ENCODE data around the gene RBFOX2. TPM values are rescaled to one million over a fixed set of nuclear protein-coding genes. Genes with fewer than 3 reads are reported as not detected.

The RBFOX2 gene
- total RNA-seq, 2 experiments from 2014 or later: 54.3 to 78.7 TPM

DNA sequence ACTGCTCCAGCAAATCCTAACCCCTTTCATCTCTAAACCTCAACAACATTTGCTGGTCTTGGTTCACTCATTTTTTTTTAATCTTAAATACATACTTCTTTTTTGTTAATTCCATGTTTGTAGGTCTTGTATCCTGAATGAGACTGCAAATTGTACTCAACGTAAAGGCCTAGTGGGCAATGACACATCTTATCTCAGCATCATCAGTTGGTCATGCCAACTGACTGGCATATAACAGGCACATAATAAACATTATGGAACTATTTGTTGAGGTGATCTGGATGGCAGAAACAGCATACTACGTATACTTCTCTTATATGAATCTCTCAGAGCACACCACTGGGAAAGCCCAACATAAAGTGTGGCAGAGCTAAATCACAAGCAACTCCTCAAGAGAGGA lies 116.7 kb downstream of the RBFOX2 start:
- Histone ChIP-seq H3K4me1 (ENCODE audit: insufficient read depth, low read length, poor library complexity, severe bottlenecking) (peaks cover 73% of the 10 kb centered on the region), H4K20me1 (ENCODE audit: insufficient read depth, low read length) (no peaks in the 10 kb centered on the region), H3K4me3 (ENCODE audit: low read depth, low read length, poor library complexity, severe bottlenecking) (no peak overlapping the region), H3K4me2 (ENCODE audit: low read length) (peak overlapping the region; percentile 52; the same call in 1 of the 2 replicates), H3K36me3 (ENCODE audit: insufficient read depth, low read length) (peaks cover 12% of the 10 kb centered on the region), H3K27ac (ENCODE audit: low read depth, low read length, poor library complexity, severe bottlenecking) (peak overlapping the region; percentile 48), H2AFZ (ENCODE audit: low read length) (no peak overlapping the region), H3K9me3 (ENCODE audit: low read length) (no peaks in the 10 kb centered on the region; the same call in 1 of the 2 replicates), H3K9me2 (ENCODE audit: insufficient read depth, low read length) (no peaks in the 10 kb centered on the region), H3K79me2 (ENCODE audit: insufficient read depth, low read depth, low read length) (peaks cover 67% of the 10 kb centered on the region; the same call in 1 of the 2 replicates)
- ChIA-PET CTCF (ENCODE audit: unreplicated experiment) (no interaction called here), POLR2A (interaction anchor here (0.6 to 2.3 kb wide), 5 partner anchors 9 to 187 kb away, joined by 3 to 9 read pairs (median 6); no protein-coding TSS in a partner anchor)
- TF ChIP-seq EZH2phosphoT487 (IDR thresholded peaks at IDR 0.05; ENCODE audit: borderline replicate concordance, low read depth, low read length): no peak
- TF ChIP-seq, protein P1, sequence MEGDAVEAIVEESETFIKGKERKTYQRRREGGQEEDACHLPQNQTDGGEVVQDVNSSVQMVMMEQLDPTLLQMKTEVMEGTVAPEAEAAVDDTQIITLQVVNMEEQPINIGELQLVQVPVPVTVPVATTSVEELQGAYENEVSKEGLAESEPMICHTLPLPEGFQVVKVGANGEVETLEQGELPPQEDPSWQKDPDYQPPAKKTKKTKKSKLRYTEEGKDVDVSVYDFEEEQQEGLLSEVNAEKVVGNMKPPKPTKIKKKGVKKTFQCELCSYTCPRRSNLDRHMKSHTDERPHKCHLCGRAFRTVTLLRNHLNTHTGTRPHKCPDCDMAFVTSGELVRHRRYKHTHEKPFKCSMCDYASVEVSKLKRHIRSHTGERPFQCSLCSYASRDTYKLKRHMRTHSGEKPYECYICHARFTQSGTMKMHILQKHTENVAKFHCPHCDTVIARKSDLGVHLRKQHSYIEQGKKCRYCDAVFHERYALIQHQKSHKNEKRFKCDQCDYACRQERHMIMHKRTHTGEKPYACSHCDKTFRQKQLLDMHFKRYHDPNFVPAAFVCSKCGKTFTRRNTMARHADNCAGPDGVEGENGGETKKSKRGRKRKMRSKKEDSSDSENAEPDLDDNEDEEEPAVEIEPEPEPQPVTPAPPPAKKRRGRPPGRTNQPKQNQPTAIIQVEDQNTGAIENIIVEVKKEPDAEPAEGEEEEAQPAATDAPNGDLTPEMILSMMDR (conservative IDR thresholded peaks at IDR 0.05; ENCODE audit: low read length): no peak
- intact Hi-C loops (cut with micrococcal nuclease; ENCODE audit: unreplicated experiment): loop anchor here (10.0 kb wide), 1 partner anchor 557 kb away; no protein-coding TSS in a partner anchor
- no TSS peak for BruUV-seq (replicated peaks)
- no peak for DNase-seq (ENCODE audit: low spot score)

DNA sequence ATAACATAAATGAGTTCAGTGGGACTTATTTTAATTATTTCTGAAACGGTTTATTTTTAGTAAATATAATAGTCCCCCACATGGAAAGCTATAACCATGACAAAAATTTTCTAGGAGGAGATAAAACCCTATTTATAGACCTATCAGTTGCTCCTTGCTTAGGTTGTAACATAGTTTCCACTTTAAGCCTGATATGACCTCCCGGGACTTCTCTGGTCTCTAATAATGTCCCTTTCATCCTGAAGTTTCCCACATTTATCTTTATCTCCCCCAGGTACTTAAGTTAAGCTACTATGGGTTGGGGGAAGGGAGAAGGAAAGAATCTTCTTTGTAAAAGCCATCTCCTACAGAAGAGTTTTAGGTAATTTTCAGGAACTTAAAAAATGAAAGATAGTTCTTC lies 117.7 kb downstream of the RBFOX2 start:
- H2AFZ ChIP-seq (ENCODE audit: low read length): no peak overlapping the region
- H3K27ac ChIP-seq (ENCODE audit: low read depth, low read length, poor library complexity, severe bottlenecking): no peak overlapping the region
- H3K79me2 ChIP-seq (ENCODE audit: insufficient read depth, low read depth, low read length): peaks cover 72% of the 10 kb centered on the region; the same call in 1 of the 2 replicates
- H3K9me3 ChIP-seq (ENCODE audit: low read length): no peaks in the 10 kb centered on the region; the same call in 1 of the 2 replicates
- intact Hi-C loops (cut with micrococcal nuclease; ENCODE audit: unreplicated experiment): loop anchor here (10.0 kb wide), 1 partner anchor 556 kb away; no protein-coding TSS in a partner anchor
- CTCF ChIA-PET (ENCODE audit: unreplicated experiment): no interaction called here
- H3K4me1 ChIP-seq (ENCODE audit: insufficient read depth, low read length, poor library complexity, severe bottlenecking): peaks cover 73% of the 10 kb centered on the region
- TF ChIP-seq, protein P1 (conservative IDR thresholded peaks at IDR 0.05; ENCODE audit: low read length): no peak
- TF ChIP-seq EZH2phosphoT487 (IDR thresholded peaks at IDR 0.05; ENCODE audit: borderline replicate concordance, low read depth, low read length): no peak
- H3K36me3 ChIP-seq (ENCODE audit: insufficient read depth, low read length): peaks cover 17% of the 10 kb centered on the region
- no peak overlapping the region for H3K4me3 ChIP-seq (ENCODE audit: low read depth, low read length, poor library complexity, severe bottlenecking)
- BruUV-seq (replicated peaks): no TSS peak
- H3K4me2 ChIP-seq (ENCODE audit: low read length): peak overlapping the region; percentile 22; the same call in 1 of the 2 replicates
- DNase-seq (ENCODE audit: low spot score): no peak
- no peaks in the 10 kb centered on the region for H3K9me2 ChIP-seq (ENCODE audit: insufficient read depth, low read length)
- POLR2A ChIA-PET: interaction anchor here (0.6 kb wide), 1 partner anchor 9 kb away, joined by 3 read pairs; no protein-coding TSS in a partner anchor
- H4K20me1 ChIP-seq (ENCODE audit: insufficient read depth, low read length): no peaks in the 10 kb centered on the region

All from OCI-LY7 (cell line).